T-helper 1 cell treated with Interleukin-12 subunit alpha and Interleukin-12 subunit beta and Interleukin-4 antibody, amounts not matched to agents 30 ng/mL and 1 ng/mL, for 36 hours (primary cell): ENCODE measurements around the gene TRIM4. TPM values are rescaled to one million over a fixed set of nuclear protein-coding genes. Genes with fewer than 3 reads are reported as not detected.

Source experiments
- intact Hi-C: fragments of 100-400 bp; cut with micrococcal nuclease; formaldehyde crosslinking; loops from one replicate; pipeline ENCODE4 v1.15.1; 2024
- total RNA-seq: library from RNA; stranded (reverse); gene quantifications from 2 replicates; pipeline ENCODE4 v1.2.3, GENCODE V29; 2022

Gene TRIM4
- total RNA-seq, 1 donor from 2014 or later = 29.7 TPM

DNA sequence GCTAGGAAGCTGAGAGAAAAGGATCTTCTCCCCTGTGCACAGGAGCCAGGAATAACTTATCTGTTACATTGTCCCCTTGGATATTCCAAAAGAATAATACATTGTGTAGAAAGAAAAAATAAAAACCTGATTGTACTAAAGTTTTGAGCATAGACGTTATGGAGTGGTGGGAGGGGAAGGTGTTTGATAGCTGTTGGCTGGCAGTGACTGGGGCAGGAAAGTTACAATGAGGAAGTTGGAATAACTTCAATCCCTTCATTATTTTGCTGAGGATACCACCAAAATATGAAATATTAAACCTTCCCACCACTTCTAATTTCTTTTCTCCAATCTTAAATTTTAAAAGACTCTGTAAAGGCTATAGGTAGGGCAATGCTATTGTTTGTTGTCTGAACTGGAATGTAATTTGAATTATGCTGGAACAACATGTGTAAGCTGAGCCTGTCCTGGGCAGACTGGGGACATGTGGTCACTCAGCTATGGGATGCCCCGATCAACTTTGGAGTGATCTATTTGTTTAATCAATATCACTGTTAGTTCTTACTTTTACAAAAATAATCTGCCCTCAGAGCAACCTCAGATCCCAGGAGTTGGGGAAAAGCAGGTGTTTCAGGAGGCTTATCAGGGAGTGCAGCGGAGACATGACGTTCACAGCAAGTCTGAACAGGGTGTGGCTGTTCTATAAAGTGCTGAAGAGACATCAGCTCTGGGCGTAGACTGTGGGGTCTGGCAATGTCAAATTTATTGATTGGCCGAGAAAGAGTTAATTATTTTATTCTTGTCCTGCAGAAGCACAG, 70.7 kb downstream of the TRIM4 start:
- intact Hi-C loops = no loop called here

DNA sequence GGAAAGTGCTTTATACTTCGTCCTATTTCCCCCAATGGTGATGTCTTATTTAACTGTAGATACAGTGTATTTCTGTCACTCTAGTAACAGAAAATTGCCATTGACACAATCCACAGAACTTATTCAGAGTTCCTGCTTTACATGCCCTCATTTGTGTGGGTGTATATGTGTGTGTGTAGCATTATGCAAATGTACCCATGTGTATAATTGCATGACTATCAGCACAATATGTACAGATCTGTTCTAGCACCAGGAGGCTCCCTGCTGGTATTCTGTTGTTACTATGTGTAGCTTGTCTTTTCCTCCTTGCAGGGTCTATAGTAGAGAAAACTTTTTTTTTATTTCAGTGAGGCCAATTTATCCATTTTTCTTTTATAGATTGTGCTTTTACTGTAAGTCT, 75.0 kb downstream of the TRIM4 start:
- intact Hi-C loops = no loop called here

DNA sequence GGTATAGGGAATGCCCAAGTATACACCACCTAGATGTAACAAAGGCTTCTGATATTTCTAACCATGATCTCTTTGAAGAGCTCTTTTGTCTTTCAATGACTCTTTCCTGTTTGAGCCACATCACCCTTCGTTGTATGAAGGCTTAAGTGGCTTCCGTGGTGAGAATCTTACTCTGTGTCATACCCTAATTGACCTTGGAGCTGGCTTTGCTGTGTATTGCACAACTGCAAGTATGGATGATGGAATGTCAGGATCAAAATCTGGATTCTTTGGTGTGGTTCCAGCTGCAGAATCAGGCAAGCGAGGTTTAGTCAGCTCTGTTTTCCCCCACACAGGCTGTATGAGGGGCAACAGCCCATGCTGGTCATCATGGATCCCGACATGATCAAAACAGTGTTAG, 75.5 kb downstream of the TRIM4 start:
- intact Hi-C loops = no loop called here

DNA sequence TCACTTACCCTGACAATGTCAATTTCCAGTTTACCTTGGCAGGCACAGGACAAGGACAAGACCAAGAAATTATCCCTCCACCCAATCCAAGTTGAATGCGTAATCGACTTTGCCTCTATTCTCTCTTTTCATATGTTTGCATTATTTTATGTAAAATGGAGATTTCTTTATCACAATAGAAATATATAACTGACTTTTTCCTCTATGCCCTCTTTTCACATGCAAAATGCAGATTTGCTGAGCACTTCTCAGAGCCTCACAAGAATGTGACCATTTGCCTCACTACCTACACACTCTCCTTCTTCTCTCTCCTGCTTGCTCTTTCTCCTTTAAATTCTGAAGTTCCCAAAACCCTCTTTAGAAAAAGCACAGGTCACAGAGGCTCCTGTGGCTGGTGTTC, 76.4 kb downstream of the TRIM4 start:
- intact Hi-C loops = no loop called here

Other genes with a start within 250 kb of the TRIM4 start
- gene CYP3A5, start 239.5 kb downstream of the TRIM4 start, total RNA-seq = not detected in 2 replicates
- gene CYP3A7, start 184.3 kb downstream of the TRIM4 start, total RNA-seq = not detected in 2 replicates
- gene CYP3A4, start 135.3 kb downstream of the TRIM4 start, total RNA-seq = not detected in 2 replicates
- gene CYP3A43, start 91.5 kb downstream of the TRIM4 start, total RNA-seq = 0.12 TPM in 1 of 2 replicates, not detected in the other
- 0.39 and 0.59 TPM in 2 replicates for gene OR2AE1, start 42.5 kb downstream of the TRIM4 start, total RNA-seq
- gene GJC3, start 10.1 kb upstream of the TRIM4 start, total RNA-seq = 0.32 TPM in 1 of 2 replicates, not detected in the other
- gene AZGP1, start 56.5 kb upstream of the TRIM4 start, total RNA-seq = not detected in 2 replicates
- gene ZKSCAN1, start 96.1 kb upstream of the TRIM4 start, total RNA-seq = 69.7 and 75.2 TPM in 2 replicates
- gene ZSCAN21, start 130.2 kb upstream of the TRIM4 start, total RNA-seq = 8.7 and 9.2 TPM in 2 replicates
- 28.0 and 28.3 TPM in 2 replicates for gene ZNF3, start 162.2 kb upstream of the TRIM4 start, total RNA-seq
- 95.2 and 110 TPM in 2 replicates for gene COPS6, start 169.4 kb upstream of the TRIM4 start, total RNA-seq
- gene MCM7, start 181.9 kb upstream of the TRIM4 start, total RNA-seq = 257 and 262 TPM in 2 replicates
- gene AP4M1, start 182.1 kb upstream of the TRIM4 start, total RNA-seq = 10.7 and 12.0 TPM in 2 replicates
- 67.1 and 69.0 TPM in 2 replicates for gene TAF6, start 199.8 kb upstream of the TRIM4 start, total RNA-seq
- gene CNPY4, start 200.1 kb upstream of the TRIM4 start, total RNA-seq = 37.0 and 39.5 TPM in 2 replicates
- gene MBLAC1, start 207.4 kb upstream of the TRIM4 start, total RNA-seq = 5.0 and 6.0 TPM in 2 replicates
- gene LAMTOR4, start 229.4 kb upstream of the TRIM4 start, total RNA-seq = 150 and 161 TPM in 2 replicates
- gene TRAPPC14, start 239.2 kb upstream of the TRIM4 start, total RNA-seq = 58.1 and 61.1 TPM in 2 replicates
- 2.8 and 3.0 TPM in 2 replicates for gene GAL3ST4, start 249.1 kb upstream of the TRIM4 start, total RNA-seq